HG03196 (cell line): Measurements from ENCODE around the gene ATOH8.

Experiments
- ATAC-seq: cut with Tn5 transposase; IDR thresholded peaks from one replicate; pipeline ENCODE4 v1.9.1; 2021; ENCODE audit not compliant: unreplicated experiment

The ATOH8 gene

GRCh38 chr2:85735691-85736090, 18.1 kb upstream of the ATOH8 start:
- no peak for ATAC-seq

DNA sequence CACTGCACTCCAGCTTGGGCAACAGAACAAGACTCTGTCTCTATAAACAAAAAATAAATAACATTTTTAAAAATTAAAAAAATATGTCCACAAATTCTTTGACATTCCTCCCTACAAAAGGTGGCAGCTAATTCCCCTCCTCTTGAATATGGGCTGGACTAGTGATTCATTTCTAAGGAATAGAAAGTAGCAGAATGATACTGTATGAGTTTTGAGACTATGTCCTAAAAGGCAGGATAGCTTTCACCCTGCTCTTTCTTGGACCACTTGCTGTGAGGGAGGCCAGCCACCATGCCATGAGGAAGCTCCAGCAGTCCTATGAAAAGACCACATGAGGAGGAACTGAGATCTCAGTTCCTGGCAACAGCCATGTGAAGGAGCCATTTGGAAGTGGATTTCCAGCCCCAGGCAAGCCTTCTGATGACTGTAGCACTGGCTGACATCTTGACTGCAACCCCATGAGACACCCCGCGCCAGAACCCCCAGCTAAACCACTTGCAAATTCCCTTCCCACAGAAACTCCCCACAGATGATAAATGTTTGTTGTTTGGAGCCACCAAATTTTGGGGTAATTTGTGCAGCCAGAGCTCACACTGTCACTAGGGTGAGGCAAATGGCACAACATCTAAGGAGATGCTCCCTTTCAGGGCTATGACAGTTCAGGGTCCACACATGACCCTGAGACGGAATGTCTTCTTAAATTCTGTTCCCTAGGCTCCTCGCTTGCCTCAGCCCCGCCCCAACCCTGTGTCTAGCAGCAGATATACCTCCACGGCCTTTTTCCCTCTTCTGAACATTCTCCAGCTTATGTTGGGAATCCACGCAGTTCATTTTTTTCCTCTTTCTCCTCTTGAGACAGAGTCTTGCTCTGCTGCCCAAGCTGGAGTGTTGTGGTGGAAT, 17.1 kb upstream of the ATOH8 start:
- no peak for ATAC-seq

- no peak for ATAC-seq
These were observed 16.3 kb upstream of the ATOH8 start for GRCh38 chr2:85737481-85737880.

- ATAC-seq: no peak
These were observed 15.8 kb upstream of the ATOH8 start for GRCh38 chr2:85737961-85738360.

DNA sequence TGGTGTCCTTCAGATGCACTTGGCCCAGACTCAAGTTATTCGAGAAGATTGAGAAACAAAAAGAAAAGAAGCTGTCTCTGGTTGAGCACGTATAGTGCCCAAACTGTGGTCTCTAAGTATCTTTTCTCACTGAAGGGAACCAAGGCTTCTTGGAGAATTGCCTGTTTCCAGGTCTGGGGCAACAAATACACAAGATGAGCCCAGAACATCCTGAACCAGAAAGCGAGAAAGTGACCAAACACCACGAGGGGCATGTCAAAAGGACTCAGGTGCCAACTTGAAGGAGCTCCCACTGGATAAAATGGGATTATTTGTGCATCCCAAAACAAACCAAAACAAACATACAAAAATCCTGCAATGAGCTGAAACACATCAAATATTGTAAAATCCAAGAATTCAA, 13.6 kb upstream of the ATOH8 start:
- no peak for ATAC-seq

GRCh38 chr2:85741211-85741832, 12.5 kb upstream of the ATOH8 start:
- no peak for ATAC-seq

GRCh38 chr2:85741833-85742455, 11.8 kb upstream of the ATOH8 start:
- no peak for ATAC-seq

GRCh38 chr2:85743304-85743978, 10.3 kb upstream of the ATOH8 start:
- no peak for ATAC-seq

GRCh38 chr2:85744055-85744454, 9.7 kb upstream of the ATOH8 start:
- no peak for ATAC-seq

DNA sequence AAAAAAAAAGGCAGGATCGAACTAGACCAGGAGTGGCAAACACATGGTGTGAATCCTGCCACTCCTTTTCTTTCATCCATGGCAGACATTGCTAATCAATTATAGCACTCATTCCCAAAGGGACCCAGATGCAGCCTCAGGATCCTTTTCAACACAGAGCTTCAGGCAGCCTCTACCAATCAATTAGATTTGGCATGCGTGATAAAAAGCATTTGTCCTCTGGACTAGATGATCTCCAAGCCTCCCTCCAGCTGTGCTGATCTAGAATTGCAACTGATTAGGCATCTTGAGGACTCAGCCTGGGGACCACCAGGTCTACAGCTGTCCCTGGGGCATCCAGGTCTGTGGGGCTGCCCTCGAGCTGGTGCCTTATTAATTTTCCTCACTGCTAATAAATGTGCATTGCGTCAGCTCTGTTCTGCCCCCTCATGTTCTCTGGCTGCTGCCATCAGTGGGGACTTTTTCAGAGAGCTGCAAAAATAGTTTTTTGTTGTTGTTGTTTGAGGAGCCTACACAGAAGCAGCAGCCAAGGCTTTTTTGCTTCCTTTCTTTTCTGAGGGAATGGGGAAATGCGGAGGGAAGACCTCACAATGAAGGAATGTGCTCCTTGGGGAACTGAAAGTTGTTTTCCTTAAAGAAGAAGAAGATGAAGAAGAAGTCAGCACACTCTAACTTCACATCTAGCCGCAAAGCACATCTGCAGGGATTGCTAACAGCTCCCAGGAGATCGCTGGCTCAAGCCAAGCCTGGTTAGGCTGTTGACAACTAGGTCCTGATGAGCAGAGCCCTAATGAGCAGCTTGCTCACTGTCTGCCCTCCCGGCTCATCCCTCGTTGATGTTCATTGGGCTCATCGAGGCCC, 8.8 kb upstream of the ATOH8 start:
- no peak for ATAC-seq

- no peak for ATAC-seq
These were observed 8.2 kb upstream of the ATOH8 start for GRCh38 chr2:85745619-85746018.

DNA sequence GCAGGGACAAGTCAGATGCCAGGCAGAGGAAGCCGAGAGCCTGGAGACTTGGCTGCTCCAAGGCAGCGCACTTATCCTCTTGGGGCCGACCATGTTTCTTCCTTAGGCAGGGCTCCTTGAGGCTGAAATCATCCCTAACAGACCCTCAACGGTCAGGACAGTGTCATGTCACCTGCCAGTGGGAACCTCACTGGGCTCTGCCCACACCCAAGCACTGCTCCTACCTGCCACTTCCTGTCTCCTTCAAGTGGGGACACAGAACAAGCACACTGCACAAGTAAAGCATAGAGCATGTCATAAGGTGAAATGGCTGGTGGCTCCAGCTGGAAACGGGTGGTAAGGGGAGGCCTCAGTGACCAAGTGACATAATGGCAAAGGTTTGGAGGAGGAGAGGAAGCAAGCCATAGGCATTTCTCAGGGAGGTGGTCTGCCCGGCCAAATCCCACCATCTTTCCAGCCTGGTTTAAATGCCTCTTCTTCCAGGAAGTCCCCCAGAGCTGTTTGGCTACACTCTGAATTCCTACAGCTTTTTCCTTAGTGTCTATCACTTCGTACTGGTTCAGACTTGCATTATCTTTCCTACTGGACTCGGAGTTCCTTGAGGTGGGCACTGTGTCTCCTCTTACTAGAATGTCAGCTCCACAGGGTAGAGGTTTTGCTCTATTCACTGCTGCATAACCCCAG, 7.3 kb upstream of the ATOH8 start:
- ATAC-seq: no peak

GRCh38 chr2:85747441-85747840, 6.3 kb upstream of the ATOH8 start:
- ATAC-seq: no peak

GRCh38 chr2:85748039-85748734, 5.6 kb upstream of the ATOH8 start:
- ATAC-seq: no peak

GRCh38 chr2:85748985-85749875, 4.6 kb upstream of the ATOH8 start:
- ATAC-seq: no peak

GRCh38 chr2:85750587-85751575, 2.9 kb upstream of the ATOH8 start:
- ATAC-seq: no peak

- no peak for ATAC-seq
These were observed 2.2 kb upstream of the ATOH8 start for GRCh38 chr2:85751627-85752026.
